ENCODE data around the gene NUP98.

DNA sequence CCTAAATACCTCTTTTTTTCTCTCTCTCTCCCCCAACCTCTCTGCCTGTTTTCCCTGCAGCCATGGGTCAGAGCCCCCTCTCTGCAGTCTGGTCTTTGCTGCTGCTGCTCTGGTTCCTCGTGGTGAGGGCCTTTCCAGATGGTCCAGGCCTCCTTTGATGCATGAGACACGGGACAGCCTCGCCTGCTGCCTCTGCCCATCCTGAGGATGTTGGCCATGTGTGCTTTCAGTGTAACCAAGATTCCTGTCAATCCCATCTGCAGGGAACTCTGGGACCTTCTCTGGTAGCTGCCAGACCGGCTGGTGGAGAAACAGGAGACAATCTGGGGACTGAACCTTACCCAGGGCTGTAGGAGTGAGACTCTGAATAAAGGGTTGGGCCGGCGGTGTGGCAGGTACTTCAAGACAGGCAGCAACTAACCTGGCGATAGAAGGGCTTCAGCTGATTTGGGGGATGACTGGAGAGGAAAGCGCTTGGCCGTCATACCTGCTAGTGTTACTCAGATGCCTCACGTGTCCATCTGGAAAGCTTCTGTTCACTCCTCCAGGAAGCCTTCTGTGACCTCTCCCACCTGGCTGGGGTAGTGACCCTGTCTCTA lies 133.2 kb downstream of the NUP98 start:
- TF ChIP-seq, protein P1, sequence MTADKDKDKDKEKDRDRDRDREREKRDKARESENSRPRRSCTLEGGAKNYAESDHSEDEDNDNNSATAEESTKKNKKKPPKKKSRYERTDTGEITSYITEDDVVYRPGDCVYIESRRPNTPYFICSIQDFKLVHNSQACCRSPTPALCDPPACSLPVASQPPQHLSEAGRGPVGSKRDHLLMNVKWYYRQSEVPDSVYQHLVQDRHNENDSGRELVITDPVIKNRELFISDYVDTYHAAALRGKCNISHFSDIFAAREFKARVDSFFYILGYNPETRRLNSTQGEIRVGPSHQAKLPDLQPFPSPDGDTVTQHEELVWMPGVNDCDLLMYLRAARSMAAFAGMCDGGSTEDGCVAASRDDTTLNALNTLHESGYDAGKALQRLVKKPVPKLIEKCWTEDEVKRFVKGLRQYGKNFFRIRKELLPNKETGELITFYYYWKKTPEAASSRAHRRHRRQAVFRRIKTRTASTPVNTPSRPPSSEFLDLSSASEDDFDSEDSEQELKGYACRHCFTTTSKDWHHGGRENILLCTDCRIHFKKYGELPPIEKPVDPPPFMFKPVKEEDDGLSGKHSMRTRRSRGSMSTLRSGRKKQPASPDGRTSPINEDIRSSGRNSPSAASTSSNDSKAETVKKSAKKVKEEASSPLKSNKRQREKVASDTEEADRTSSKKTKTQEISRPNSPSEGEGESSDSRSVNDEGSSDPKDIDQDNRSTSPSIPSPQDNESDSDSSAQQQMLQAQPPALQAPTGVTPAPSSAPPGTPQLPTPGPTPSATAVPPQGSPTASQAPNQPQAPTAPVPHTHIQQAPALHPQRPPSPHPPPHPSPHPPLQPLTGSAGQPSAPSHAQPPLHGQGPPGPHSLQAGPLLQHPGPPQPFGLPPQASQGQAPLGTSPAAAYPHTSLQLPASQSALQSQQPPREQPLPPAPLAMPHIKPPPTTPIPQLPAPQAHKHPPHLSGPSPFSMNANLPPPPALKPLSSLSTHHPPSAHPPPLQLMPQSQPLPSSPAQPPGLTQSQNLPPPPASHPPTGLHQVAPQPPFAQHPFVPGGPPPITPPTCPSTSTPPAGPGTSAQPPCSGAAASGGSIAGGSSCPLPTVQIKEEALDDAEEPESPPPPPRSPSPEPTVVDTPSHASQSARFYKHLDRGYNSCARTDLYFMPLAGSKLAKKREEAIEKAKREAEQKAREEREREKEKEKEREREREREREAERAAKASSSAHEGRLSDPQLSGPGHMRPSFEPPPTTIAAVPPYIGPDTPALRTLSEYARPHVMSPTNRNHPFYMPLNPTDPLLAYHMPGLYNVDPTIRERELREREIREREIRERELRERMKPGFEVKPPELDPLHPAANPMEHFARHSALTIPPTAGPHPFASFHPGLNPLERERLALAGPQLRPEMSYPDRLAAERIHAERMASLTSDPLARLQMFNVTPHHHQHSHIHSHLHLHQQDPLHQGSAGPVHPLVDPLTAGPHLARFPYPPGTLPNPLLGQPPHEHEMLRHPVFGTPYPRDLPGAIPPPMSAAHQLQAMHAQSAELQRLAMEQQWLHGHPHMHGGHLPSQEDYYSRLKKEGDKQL (CRISPR knock-in tag; IDR thresholded peaks at IDR 0.05; ENCODE audit: low read depth) = no peak
- TF ChIP-seq, protein P2, sequence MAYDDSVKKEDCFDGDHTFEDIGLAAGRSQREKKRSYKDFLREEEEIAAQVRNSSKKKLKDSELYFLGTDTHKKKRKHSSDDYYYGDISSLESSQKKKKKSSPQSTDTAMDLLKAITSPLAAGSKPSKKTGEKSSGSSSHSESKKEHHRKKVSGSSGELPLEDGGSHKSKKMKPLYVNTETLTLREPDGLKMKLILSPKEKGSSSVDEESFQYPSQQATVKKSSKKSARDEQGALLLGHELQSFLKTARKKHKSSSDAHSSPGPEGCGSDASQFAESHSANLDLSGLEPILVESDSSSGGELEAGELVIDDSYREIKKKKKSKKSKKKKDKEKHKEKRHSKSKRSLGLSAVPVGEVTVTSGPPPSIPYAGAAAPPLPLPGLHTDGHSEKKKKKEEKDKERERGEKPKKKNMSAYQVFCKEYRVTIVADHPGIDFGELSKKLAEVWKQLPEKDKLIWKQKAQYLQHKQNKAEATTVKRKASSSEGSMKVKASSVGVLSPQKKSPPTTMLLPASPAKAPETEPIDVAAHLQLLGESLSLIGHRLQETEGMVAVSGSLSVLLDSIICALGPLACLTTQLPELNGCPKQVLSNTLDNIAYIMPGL (CRISPR knock-in tag; IDR thresholded peaks at IDR 0.05; ENCODE audit: borderline replicate concordance in 1 of 2, low read depth in 1 of 2) = no peak
- no peak for TF ChIP-seq ATF1 (CRISPR knock-in tag; IDR thresholded peaks at IDR 0.05)
- TF ChIP-seq CEBPB (IDR thresholded peaks at IDR 0.05; ENCODE audit: borderline replicate concordance, low read depth, low read length) = no peak
- TF ChIP-seq, protein P3, sequence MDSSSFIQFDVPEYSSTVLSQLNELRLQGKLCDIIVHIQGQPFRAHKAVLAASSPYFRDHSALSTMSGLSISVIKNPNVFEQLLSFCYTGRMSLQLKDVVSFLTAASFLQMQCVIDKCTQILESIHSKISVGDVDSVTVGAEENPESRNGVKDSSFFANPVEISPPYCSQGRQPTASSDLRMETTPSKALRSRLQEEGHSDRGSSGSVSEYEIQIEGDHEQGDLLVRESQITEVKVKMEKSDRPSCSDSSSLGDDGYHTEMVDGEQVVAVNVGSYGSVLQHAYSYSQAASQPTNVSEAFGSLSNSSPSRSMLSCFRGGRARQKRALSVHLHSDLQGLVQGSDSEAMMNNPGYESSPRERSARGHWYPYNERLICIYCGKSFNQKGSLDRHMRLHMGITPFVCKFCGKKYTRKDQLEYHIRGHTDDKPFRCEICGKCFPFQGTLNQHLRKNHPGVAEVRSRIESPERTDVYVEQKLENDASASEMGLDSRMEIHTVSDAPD (CRISPR knock-in tag; IDR thresholded peaks at IDR 0.05) = no peak
- TF ChIP-seq ZNF264 (CRISPR knock-in tag; IDR thresholded peaks at IDR 0.05) = no peak
- TF ChIP-seq, protein P4, sequence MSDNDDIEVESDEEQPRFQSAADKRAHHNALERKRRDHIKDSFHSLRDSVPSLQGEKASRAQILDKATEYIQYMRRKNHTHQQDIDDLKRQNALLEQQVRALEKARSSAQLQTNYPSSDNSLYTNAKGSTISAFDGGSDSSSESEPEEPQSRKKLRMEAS (IDR thresholded peaks at IDR 0.05) = no peak
- no peak for TF ChIP-seq PAWR (CRISPR knock-in tag; IDR thresholded peaks at IDR 0.05; ENCODE audit: borderline replicate concordance)
- no peak for TF ChIP-seq TAF1 (CRISPR knock-in tag; IDR thresholded peaks at IDR 0.05)
- TF ChIP-seq, protein P5, sequence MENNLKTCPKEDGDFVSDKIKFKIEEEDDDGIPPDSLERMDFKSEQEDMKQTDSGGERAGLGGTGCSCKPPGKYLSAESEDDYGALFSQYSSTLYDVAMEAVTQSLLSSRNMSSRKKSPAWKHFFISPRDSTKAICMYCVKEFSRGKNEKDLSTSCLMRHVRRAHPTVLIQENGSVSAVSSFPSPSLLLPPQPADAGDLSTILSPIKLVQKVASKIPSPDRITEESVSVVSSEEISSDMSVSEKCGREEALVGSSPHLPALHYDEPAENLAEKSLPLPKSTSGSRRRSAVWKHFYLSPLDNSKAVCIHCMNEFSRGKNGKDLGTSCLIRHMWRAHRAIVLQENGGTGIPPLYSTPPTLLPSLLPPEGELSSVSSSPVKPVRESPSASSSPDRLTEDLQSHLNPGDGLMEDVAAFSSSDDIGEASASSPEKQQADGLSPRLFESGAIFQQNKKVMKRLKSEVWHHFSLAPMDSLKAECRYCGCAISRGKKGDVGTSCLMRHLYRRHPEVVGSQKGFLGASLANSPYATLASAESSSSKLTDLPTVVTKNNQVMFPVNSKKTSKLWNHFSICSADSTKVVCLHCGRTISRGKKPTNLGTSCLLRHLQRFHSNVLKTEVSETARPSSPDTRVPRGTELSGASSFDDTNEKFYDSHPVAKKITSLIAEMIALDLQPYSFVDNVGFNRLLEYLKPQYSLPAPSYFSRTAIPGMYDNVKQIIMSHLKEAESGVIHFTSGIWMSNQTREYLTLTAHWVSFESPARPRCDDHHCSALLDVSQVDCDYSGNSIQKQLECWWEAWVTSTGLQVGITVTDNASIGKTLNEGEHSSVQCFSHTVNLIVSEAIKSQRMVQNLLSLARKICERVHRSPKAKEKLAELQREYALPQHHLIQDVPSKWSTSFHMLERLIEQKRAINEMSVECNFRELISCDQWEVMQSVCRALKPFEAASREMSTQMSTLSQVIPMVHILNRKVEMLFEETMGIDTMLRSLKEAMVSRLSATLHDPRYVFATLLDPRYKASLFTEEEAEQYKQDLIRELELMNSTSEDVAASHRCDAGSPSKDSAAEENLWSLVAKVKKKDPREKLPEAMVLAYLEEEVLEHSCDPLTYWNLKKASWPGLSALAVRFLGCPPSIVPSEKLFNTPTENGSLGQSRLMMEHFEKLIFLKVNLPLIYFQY (CRISPR knock-in tag; IDR thresholded peaks at IDR 0.05; ENCODE audit: borderline replicate concordance) = no peak
- TF ChIP-seq PAX8 (CRISPR knock-in tag; IDR thresholded peaks at IDR 0.05; ENCODE audit: borderline replicate concordance) = no peak
- TF ChIP-seq, protein P6, sequence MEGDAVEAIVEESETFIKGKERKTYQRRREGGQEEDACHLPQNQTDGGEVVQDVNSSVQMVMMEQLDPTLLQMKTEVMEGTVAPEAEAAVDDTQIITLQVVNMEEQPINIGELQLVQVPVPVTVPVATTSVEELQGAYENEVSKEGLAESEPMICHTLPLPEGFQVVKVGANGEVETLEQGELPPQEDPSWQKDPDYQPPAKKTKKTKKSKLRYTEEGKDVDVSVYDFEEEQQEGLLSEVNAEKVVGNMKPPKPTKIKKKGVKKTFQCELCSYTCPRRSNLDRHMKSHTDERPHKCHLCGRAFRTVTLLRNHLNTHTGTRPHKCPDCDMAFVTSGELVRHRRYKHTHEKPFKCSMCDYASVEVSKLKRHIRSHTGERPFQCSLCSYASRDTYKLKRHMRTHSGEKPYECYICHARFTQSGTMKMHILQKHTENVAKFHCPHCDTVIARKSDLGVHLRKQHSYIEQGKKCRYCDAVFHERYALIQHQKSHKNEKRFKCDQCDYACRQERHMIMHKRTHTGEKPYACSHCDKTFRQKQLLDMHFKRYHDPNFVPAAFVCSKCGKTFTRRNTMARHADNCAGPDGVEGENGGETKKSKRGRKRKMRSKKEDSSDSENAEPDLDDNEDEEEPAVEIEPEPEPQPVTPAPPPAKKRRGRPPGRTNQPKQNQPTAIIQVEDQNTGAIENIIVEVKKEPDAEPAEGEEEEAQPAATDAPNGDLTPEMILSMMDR (CRISPR knock-in tag; IDR thresholded peaks at IDR 0.05) = no peak
